Mucosa of stomach (tissue), 1 donor: Measurements from ENCODE around the gene YIF1A.

ENCODE experiments used
- H3K27me3 ChIP-seq: one replicate; pipeline ENCODE4 v1.7.0; 2013; ENCODE audit warnings: mild to moderate bottlenecking, low read length; ENCODE audit not compliant: control insufficient read depth, insufficient read depth
- H3K36me3 ChIP-seq: one replicate; pipeline ENCODE4 v1.7.0; 2013; ENCODE audit warnings: low read length; ENCODE audit not compliant: control insufficient read depth, insufficient read depth
- H3K4me1 ChIP-seq: one replicate; pipeline ENCODE4 v1.7.0; 2013; ENCODE audit warnings: mild to moderate bottlenecking, low read length; ENCODE audit not compliant: control insufficient read depth, insufficient read depth
- H3K4me3 ChIP-seq: one replicate; pipeline ENCODE4 v1.7.0; 2013; ENCODE audit warnings: low read length
- H3K9ac ChIP-seq: one replicate; pipeline ENCODE4 v1.7.0; 2013; ENCODE audit warnings: mild to moderate bottlenecking, low read length, moderate library complexity
- H3K9me3 ChIP-seq: one replicate; pipeline ENCODE4 v1.7.0; 2013; ENCODE audit warnings: mild to moderate bottlenecking, low read length, moderate library complexity; ENCODE audit not compliant: control insufficient read depth
- donor health status: Pancreatic carcinoma.

The YIF1A gene

DNA sequence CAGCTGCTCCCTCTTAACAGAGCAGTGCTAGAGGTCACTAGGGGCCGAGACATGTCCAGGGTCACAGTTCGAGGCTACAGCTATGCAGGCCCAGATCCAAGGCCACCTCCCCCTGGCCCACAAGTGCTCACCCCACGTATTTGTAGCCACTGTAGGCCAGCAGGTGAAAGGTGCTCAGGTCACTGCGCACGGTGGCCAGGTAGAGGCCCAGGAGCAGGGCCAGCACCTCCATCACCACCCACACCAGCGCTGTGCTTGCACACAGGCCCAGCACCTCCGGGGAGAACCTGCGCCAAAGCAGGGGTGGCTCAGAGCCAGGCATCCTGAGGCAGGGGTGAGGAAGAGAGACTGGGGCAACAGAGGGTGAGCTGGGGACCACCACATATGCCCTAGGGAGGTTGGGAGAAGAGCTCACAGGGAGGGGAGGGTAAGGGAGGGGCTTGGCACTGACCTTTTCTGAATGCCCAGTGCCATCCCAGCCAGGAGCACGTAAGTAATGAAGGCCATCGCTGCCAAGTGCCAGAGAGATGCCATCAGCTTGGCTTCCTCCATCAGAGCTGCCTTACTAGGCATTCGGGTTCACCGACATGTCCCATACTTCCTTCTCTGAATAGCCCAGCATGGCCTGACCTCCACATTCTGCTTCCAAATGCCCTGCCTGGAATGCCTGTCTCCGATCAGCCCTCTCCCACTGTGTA is 3.5 kb downstream of the YIF1A start:
- Histone ChIP-seq H3K27me3 (no peaks in the 10 kb centered on the region), H3K4me1 (peaks cover 34% of the 10 kb centered on the region), H3K4me3 (no peak overlapping the region), H3K9ac (no peak overlapping the region), H3K9me3 (no peaks in the 10 kb centered on the region), H3K36me3 (peaks cover 5% of the 10 kb centered on the region)

- Histone ChIP-seq H3K27me3 (no peaks in the 10 kb centered on the region), H3K4me1 (peaks cover 26% of the 10 kb centered on the region), H3K9me3 (no peaks in the 10 kb centered on the region), H3K4me3 (no peak overlapping the region), H3K36me3 (peaks cover 5% of the 10 kb centered on the region), H3K9ac (no peak overlapping the region)
Measured at GRCh38 chr11:66284526-66285078, 4.3 kb downstream of the YIF1A start.

DNA sequence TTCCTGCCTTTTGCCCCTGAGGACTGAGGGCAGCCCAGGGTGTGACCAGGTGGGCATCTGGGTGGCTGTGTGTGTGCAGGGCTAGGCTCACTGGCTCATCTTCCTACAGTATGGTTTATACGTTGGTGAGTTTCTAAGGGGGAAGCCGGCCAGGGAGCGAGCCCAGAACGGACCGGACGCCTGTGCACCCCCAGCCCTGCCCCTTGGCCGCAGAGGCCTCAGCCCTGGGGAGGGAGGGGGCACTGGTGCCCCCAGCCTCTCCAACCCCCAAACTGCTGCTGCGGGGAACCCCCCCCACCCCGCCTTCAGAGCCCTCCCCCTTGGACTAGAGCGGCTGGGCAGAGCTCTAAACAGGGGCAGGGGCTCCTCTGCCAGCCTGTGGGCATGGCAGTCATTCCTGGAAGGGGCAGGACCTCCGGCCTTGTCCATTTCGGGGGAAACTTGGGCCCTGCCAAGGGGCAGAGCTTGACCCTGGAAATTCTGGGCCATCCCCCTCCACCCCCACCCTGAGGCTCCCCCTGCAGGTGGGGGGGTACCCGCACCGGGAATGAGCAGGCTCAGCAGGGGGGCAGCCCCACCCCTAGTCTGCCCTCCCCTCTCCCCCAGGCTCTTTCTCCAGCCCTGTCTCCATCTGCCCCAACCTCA is 5.4 kb downstream of the YIF1A start:
- Histone ChIP-seq H3K27me3 (peaks cover 3% of the 10 kb centered on the region), H3K9me3 (no peaks in the 10 kb centered on the region), H3K4me1 (peaks cover 24% of the 10 kb centered on the region), H3K4me3 (no peak overlapping the region), H3K36me3 (peaks cover 5% of the 10 kb centered on the region), H3K9ac (no peak overlapping the region)

GRCh38 chr11:66282468-66283455 is 6.2 kb downstream of the YIF1A start:
- Histone ChIP-seq H3K4me3 (no peak overlapping the region), H3K27me3 (peaks cover 3% of the 10 kb centered on the region), H3K4me1 (peaks cover 19% of the 10 kb centered on the region), H3K9me3 (no peaks in the 10 kb centered on the region), H3K9ac (peak overlapping the region; percentile 38), H3K36me3 (peaks cover 5% of the 10 kb centered on the region)

DNA sequence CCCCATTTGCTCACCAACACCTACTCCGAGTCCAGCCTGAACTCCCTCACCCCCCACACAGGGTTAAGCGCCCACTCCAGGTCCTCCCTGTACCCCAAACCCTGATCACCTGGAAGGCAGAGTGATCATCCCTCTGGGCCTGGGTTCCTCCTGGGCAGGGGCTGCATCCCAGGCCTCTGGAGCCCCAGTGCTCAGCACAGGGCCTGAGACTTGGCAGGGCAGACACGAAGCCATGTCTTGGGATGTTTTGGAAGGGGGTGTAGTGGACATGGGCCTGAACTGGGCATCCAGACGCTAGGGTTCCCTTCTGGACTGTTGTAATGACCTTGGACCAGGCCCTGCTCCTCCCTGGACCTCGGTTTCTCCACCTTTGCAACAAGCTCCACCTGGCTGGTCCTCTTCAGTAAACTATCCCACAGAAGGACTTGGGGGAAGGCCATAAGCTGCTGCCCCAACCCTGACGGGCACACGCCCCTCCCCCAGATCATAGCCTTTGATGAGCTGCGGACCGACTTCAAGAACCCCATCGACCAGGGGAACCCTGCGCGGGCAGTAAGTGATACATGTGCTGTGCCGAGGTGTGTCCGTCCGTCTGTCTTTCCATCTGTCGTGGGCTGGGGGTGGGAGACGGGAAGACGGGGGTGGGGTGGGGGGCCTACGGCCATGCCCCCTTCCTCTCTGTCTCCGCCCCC is 7.0 kb downstream of the YIF1A start:
- H3K4me3 ChIP-seq = no peak overlapping the region
- no peak overlapping the region for H3K9ac ChIP-seq
- peaks cover 14% of the 10 kb centered on the region for H3K4me1 ChIP-seq
- H3K9me3 ChIP-seq = no peaks in the 10 kb centered on the region
- peaks cover 5% of the 10 kb centered on the region for H3K36me3 ChIP-seq
- peaks cover 3% of the 10 kb centered on the region for H3K27me3 ChIP-seq

- Histone ChIP-seq H3K36me3 (peaks cover 5% of the 10 kb centered on the region), H3K4me3 (no peak overlapping the region), H3K9me3 (no peaks in the 10 kb centered on the region), H3K4me1 (peaks cover 13% of the 10 kb centered on the region), H3K9ac (no peak overlapping the region), H3K27me3 (peaks cover 3% of the 10 kb centered on the region)
Measured at GRCh38 chr11:66281001-66281400, 7.9 kb downstream of the YIF1A start.

GRCh38 chr11:66280428-66280827 is 8.5 kb downstream of the YIF1A start:
- H3K36me3 ChIP-seq = peaks cover 5% of the 10 kb centered on the region
- H3K27me3 ChIP-seq = peaks cover 3% of the 10 kb centered on the region
- H3K4me3 ChIP-seq = no peak overlapping the region
- no peaks in the 10 kb centered on the region for H3K9me3 ChIP-seq
- no peak overlapping the region for H3K9ac ChIP-seq
- H3K4me1 ChIP-seq = peaks cover 13% of the 10 kb centered on the region

DNA sequence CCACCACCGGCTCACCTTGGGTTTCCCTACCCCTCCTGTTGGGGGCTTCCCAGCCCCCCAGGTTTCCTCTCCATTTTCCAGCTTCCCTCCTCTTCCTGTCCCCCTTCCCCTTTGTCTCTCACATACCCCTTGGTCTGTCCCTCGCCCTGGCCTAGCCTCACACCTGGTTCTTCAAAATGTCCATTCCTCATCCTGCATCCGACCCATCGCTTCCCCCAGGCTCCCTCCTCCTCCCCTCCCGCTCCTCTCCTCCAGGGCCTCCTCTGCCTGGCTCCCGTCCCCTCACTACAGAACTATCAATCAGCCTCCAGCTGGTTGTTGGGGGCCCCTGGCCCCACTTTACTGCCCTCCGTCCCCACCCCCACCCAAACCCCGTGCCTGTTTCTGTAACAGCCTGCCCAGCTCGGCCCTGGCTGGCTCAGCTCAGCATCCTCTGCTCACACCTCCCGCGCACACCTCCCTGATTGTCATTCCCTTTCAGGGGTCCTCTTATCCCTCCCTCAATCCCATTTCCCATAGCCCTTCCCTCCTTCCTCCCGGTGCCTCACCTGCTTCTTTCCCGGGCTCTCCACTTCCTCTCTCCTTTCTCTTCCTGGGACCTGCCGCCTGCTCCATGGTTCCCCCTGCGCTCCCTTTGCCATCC is 9.7 kb downstream of the YIF1A start:
- Histone ChIP-seq H3K4me3 (no peak overlapping the region), H3K9ac (no peak overlapping the region), H3K4me1 (peaks cover 13% of the 10 kb centered on the region), H3K36me3 (peaks cover 2% of the 10 kb centered on the region), H3K27me3 (peaks cover 3% of the 10 kb centered on the region), H3K9me3 (no peaks in the 10 kb centered on the region)

- peaks cover 5% of the 10 kb centered on the region for H3K36me3 ChIP-seq
- peaks cover 3% of the 10 kb centered on the region for H3K27me3 ChIP-seq
- H3K4me3 ChIP-seq = no peak overlapping the region
- peaks cover 13% of the 10 kb centered on the region for H3K4me1 ChIP-seq
- no peaks in the 10 kb centered on the region for H3K9me3 ChIP-seq
- no peak overlapping the region for H3K9ac ChIP-seq
Measured at GRCh38 chr11:66278363-66279091, 10.4 kb downstream of the YIF1A start.

DNA sequence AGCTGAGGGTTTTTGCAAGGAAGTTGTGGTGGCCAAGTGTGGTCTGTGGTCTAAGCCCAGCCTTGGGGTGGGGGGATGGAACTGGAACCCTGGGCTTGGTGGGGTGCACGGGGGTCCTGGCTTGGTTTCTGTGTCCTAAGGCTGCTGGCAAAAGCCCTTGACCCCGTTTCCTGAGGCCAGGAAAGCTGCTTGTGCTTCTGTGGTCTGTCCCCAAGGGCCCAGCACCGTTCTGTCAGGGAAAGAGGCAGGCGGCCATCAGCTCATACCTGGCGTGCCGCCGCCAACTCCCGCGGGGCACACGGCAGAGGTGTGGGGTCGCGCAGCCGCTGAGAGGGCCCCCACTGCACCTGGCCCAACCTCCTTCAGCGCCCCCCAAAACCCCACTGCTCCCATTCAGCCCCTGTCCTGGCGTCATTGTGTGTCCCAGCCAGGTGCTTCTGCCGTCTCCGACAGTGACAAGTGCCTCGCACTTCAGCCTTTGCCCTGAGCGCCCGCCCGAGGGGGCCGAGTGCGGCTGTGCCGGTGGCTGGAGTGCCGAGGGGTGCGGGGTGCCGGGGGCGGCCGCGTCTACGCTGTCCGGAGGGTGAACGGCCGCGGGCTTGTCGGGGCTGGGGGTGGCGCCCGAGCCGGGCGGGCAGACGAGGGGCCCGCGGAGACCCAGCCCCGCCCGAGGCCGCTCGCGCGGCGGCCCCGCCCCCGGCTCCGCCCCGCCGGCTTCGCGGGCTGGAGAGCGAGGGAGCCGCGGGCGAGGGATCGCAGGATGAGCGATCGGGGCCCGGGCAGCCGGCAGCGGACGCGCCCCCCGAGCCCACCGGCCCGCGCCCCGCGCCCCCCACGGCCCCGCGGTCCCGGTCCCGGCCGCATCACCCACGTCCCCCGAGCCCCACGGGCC is 11.2 kb downstream of the YIF1A start, which contains the start of gene CNIH2:
Gene CNIH2 (plus strand): TSS at position 705 of the 892 bp plus-strand sequence. CDS start 282 bp downstream, outside the sequence.
- no peak within 1 kb of the TSS for H3K9ac ChIP-seq

More for the DNA sequence above, 11.2 kb downstream of the YIF1A start, which contains the start of gene CNIH2:
- H3K36me3 ChIP-seq = peaks cover 13% of the 10 kb centered on the region
- H3K27me3 ChIP-seq = peaks cover 3% of the 10 kb centered on the region
- no peak within 1 kb of the TSS for H3K4me3 ChIP-seq
- H3K9me3 ChIP-seq = no peaks in the 10 kb centered on the region
- H3K4me1 ChIP-seq = peaks cover 12% of the 10 kb centered on the region
